Measurements from ENCODE around the gene ZFYVE28. TPM values are rescaled to one million over a fixed set of nuclear protein-coding genes. Genes with fewer than 3 reads are reported as not detected.

ZFYVE28 gene
- total RNA-seq, 1 donor, result 10.5 TPM

DNA sequence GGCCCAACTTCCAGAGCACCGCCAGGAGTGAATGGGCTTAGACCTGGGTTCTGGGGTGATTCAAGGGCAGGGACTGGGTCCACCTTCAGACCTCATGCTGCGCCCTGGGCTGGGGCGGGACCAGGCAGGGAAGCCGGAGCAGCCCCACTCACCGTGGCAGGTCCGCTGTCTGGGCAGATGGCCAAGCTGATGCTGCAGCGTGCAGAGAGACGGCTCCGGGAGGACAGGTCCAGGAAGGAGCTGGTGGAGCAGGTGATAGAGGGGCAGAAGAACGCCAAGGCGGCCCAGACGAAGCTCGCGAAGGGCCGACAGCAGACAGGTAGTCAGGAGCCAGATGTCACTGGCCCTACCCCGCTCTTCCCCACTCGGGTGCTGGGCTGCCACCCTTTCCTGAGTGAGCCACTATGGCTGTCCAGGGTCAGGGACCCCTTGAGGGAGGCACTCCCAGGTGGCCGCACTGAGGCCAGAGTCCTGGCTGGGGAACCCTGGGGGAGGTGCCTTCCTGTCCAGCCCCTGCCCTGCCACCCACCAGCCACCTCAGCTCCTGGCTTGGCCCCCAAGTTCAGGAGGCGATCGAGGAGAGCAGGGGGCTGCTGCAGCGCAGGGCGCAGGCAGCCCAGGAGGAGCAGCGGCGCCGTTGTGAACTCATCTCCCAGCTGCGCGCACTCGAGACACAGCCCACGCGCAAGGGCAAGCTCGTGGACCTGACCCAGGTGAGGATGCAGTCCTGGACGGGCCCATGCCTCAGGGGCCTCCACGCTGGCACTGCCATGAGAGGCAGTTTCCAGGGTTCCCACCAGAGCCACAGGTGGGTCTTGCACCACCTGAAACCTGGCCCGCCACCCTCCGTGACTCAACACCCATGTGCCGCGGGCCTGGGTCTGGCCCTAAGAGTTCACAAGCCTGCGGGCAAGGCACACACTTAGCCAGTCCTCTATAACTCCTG, 40.4 kb upstream of the ZFYVE28 start:
- no peaks in the 10 kb centered on the region for H3K79me2 ChIP-seq (ENCODE audit: insufficient read depth, low read length)
- DNase-seq (ENCODE audit: insufficient read length, low spot score, missing footprints), result peak; percentile 62
- no peak overlapping the region for H2AFZ ChIP-seq (ENCODE audit: low read length)
- no peak overlapping the region for H3K4me3 ChIP-seq (ENCODE audit: insufficient read depth, low read length)
- no peak overlapping the region for H3K4me2 ChIP-seq (ENCODE audit: insufficient read depth, low read length)
- no peak for TF ChIP-seq CTCF (IDR thresholded peaks at IDR 0.05; ENCODE audit: extremely low read depth, low read depth, low read length)
- H3K4me1 ChIP-seq (ENCODE audit: insufficient read depth, low read length), result no peaks in the 10 kb centered on the region
- no peaks in the 10 kb centered on the region for H3K36me3 ChIP-seq (ENCODE audit: insufficient read depth, low read length)
- no peaks in the 10 kb centered on the region for H3K27me3 ChIP-seq (ENCODE audit: insufficient read depth, low read length)
- H3K27ac ChIP-seq (ENCODE audit: low read depth, low read length), result no peak overlapping the region
- no peaks in the 10 kb centered on the region for H4K20me1 ChIP-seq (ENCODE audit: insufficient read depth, low read length)
- H3K9me3 ChIP-seq (ENCODE audit: low read depth, low read length), result no peaks in the 10 kb centered on the region

- no peaks in the 10 kb centered on the region for H3K79me2 ChIP-seq (ENCODE audit: insufficient read depth, low read length)
- no peak overlapping the region for H2AFZ ChIP-seq (ENCODE audit: low read length)
- no peaks in the 10 kb centered on the region for H4K20me1 ChIP-seq (ENCODE audit: insufficient read depth, low read length)
- TF ChIP-seq CTCF (IDR thresholded peaks at IDR 0.05; ENCODE audit: extremely low read depth, low read depth, low read length), result no peak
- no peaks in the 10 kb centered on the region for H3K9me3 ChIP-seq (ENCODE audit: low read depth, low read length)
- no peak overlapping the region for H3K27ac ChIP-seq (ENCODE audit: low read depth, low read length)
- peak; percentile 71 for DNase-seq (ENCODE audit: insufficient read length, low spot score, missing footprints)
- no peak overlapping the region for H3K4me2 ChIP-seq (ENCODE audit: insufficient read depth, low read length)
- H3K36me3 ChIP-seq (ENCODE audit: insufficient read depth, low read length), result no peaks in the 10 kb centered on the region
- H3K4me3 ChIP-seq (ENCODE audit: insufficient read depth, low read length), result no peak overlapping the region
- no peaks in the 10 kb centered on the region for H3K27me3 ChIP-seq (ENCODE audit: insufficient read depth, low read length)
- H3K4me1 ChIP-seq (ENCODE audit: insufficient read depth, low read length), result no peaks in the 10 kb centered on the region
These were observed 39.2 kb upstream of the ZFYVE28 start for GRCh38 chr4:2457481-2458295.

DNA sequence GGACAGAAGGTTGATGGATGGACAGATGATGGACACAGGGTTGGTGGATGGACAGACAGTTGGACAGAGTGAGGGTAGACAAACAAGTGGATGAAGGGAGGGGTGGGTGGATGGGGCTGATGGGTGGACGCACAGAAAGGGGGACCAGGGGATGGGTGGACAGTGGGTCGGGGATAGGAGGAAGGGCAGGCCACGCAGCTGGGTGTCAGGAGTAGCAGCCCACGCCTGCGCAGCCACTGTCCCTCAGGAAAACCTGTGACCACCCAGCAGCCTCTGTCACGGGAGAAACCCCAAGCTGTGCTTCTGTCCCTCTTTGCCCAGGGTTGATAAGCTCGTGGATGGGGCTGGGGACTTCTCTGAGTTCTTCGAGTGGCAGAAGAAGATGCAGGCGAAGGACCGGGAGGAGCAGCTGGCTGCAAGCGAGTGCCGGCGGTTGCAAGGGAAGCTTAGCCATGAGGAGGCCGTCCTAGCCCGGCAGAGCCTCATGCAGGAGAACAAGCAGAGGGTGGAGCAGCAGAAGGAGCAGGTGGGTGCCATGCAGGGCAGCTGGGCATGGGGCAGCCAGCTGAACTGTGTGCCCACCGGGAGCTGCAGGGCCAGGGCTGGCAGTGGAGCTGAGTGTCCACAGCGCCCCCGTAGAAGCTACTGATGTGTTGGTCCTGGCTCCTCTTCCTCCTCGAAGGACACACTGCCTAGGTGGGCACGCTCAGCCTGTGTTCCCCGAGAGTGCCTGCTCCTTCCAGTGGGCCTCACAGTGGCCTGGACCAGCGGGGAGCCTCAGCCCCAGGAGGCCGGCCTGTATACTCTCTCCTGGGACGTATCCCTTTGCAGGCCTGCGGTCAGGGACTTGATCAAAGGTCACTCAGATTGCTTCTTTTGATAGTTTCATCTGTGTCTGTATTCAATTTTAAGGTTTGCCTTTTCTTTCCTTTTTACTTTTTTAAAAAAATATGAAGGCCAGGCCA, 33.7 kb upstream of the ZFYVE28 start:
- TF ChIP-seq CTCF (IDR thresholded peaks at IDR 0.05; ENCODE audit: extremely low read depth, low read depth, low read length), result no peak
- peak; percentile 73 for DNase-seq (ENCODE audit: insufficient read length, low spot score, missing footprints)

More for the DNA sequence above, 33.7 kb upstream of the ZFYVE28 start:
- no peak overlapping the region for H2AFZ ChIP-seq (ENCODE audit: low read length)
- H3K27me3 ChIP-seq (ENCODE audit: insufficient read depth, low read length), result no peaks in the 10 kb centered on the region
- no peaks in the 10 kb centered on the region for H3K79me2 ChIP-seq (ENCODE audit: insufficient read depth, low read length)
- no peak overlapping the region for H3K27ac ChIP-seq (ENCODE audit: low read depth, low read length)
- H3K36me3 ChIP-seq (ENCODE audit: insufficient read depth, low read length), result no peaks in the 10 kb centered on the region
- H3K4me2 ChIP-seq (ENCODE audit: insufficient read depth, low read length), result no peak overlapping the region
- no peak overlapping the region for H3K4me3 ChIP-seq (ENCODE audit: insufficient read depth, low read length)
- no peaks in the 10 kb centered on the region for H3K9me3 ChIP-seq (ENCODE audit: low read depth, low read length)
- no peaks in the 10 kb centered on the region for H4K20me1 ChIP-seq (ENCODE audit: insufficient read depth, low read length)
- H3K4me1 ChIP-seq (ENCODE audit: insufficient read depth, low read length), result no peaks in the 10 kb centered on the region

Measured in osteoblast (primary cell).